ENCODE data around the gene AVL9. TPM values are rescaled to one million over a fixed set of nuclear protein-coding genes. Genes with fewer than 3 reads are reported as not detected.

Gene AVL9
- total and polyA plus RNA-seq, 4 donors: 9.7 to 52.5 (median 35.3) TPM

- Histone ChIP-seq H3K4me1 (ENCODE audit: control insufficient read depth in 5 of 5, insufficient read depth in 5 of 5, low read length in 5 of 5) (no peaks in the 10 kb centered on the region), H3K27ac (ENCODE audit: low read depth in 1 of 2, low read length in 1 of 2) (no peak overlapping the region), H3K27me3 (ENCODE audit: control insufficient read depth in 3 of 3, insufficient read depth in 3 of 3, low read length in 2 of 3) (no peaks in the 10 kb centered on the region), H3K9me3 (ENCODE audit: control insufficient read depth in 4 of 4, insufficient read depth in 3 of 4, low read length in 3 of 4) (peaks cover 0 to 2% (median 0%) of the 10 kb centered on the region in 4 donors), H3K4me3 (no peak overlapping the region), H3K9ac (ENCODE audit: insufficient read depth in 1 of 2, low read length in 2 of 2) (no peak overlapping the region), H3K36me3 (ENCODE audit: control insufficient read depth in 4 of 4, insufficient read depth in 4 of 4, low read length in 4 of 4) (peaks cover 24 to 61% (median 34%) of the 10 kb centered on the region in 4 donors)
- no peak for TF ChIP-seq CTCF (IDR thresholded peaks at IDR 0.05; ENCODE audit: control extremely low read depth, extremely low read depth)
- no peak for DNase-seq
- WGBS, 2 donors: 71 to 84% methylated on average over 4 of the region's 4 CpGs
- no peak for ATAC-seq (ENCODE audit: insufficient read depth, low FRiP score)
Measured at GRCh38 chr7:32580646-32581045, 85.4 kb downstream of the AVL9 start.

DNA sequence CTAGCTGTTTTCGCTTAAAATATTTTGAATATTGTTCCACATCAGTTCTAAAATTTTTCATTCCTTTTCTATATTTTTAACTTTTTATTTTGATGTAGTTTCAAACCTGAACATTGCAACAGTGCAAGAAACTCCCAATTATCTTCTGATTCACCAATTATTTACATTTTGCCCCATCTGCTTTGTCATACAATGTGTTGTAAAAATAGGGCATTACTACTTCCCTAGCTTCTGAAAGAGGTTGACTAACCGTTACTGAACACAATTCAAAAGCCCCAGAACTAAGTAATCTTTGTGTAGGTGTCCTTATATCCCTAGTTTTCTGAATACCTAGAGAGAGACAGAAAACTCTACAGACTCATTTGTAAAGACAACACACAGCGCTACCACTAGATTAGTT, 86.7 kb downstream of the AVL9 start:
- no peak for DNase-seq
- peaks cover 0 to 2% (median 0%) of the 10 kb centered on the region in 4 donors for H3K9me3 ChIP-seq (ENCODE audit: control insufficient read depth in 4 of 4, insufficient read depth in 3 of 4, low read length in 3 of 4)
- no peak overlapping the region for H3K9ac ChIP-seq (ENCODE audit: insufficient read depth in 1 of 2, low read length in 2 of 2)
- no peak overlapping the region for H3K27ac ChIP-seq (ENCODE audit: low read depth in 1 of 2, low read length in 1 of 2)
- no peak for TF ChIP-seq CTCF (IDR thresholded peaks at IDR 0.05; ENCODE audit: control extremely low read depth, extremely low read depth)
- peaks cover 21 to 56% (median 27%) of the 10 kb centered on the region in 4 donors for H3K36me3 ChIP-seq (ENCODE audit: control insufficient read depth in 4 of 4, insufficient read depth in 4 of 4, low read length in 4 of 4)
- 71 to 90% methylated on average over 3 of the region's 3 CpGs for WGBS, 2 donors
- no peak for ATAC-seq (ENCODE audit: insufficient read depth, low FRiP score)
- peaks cover 4 to 12% (median 7%) of the 10 kb centered on the region in 5 donors for H3K4me1 ChIP-seq (ENCODE audit: control insufficient read depth in 5 of 5, insufficient read depth in 5 of 5, low read length in 5 of 5)
- H3K27me3 ChIP-seq (ENCODE audit: control insufficient read depth in 3 of 3, insufficient read depth in 3 of 3, low read length in 2 of 3): no peaks in the 10 kb centered on the region
- no peak overlapping the region for H3K4me3 ChIP-seq

- DNase-seq (no peak), ATAC-seq (ENCODE audit: insufficient read depth, low FRiP score) (no peak)
- H3K9me3 ChIP-seq (ENCODE audit: control insufficient read depth in 4 of 4, insufficient read depth in 3 of 4, low read length in 3 of 4): peaks cover 0 to 2% (median 0%) of the 10 kb centered on the region in 4 donors
- no peaks in the 10 kb centered on the region for H3K27me3 ChIP-seq (ENCODE audit: control insufficient read depth in 3 of 3, insufficient read depth in 3 of 3, low read length in 2 of 3)
- H3K4me3 ChIP-seq: no peak overlapping the region
- TF ChIP-seq CTCF (IDR thresholded peaks at IDR 0.05; ENCODE audit: control extremely low read depth, extremely low read depth): no peak
- no peak overlapping the region for H3K9ac ChIP-seq (ENCODE audit: insufficient read depth in 1 of 2, low read length in 2 of 2)
- WGBS, 2 donors: 80 to 91% methylated on average over 4 of the region's 4 CpGs
- no peak overlapping the region for H3K27ac ChIP-seq (ENCODE audit: low read depth in 1 of 2, low read length in 1 of 2)
- H3K4me1 ChIP-seq (ENCODE audit: control insufficient read depth in 5 of 5, insufficient read depth in 5 of 5, low read length in 5 of 5): peaks cover 7 to 25% (median 10%) of the 10 kb centered on the region in 5 donors
- peaks cover 17 to 49% (median 22%) of the 10 kb centered on the region in 4 donors for H3K36me3 ChIP-seq (ENCODE audit: control insufficient read depth in 4 of 4, insufficient read depth in 4 of 4, low read length in 4 of 4)
Measured at GRCh38 chr7:32583791-32584190, 88.5 kb downstream of the AVL9 start.

Data from lung (tissue), 12 donors.